ENCODE measurements around the gene DDX52.
"Not testable (repeated sequence)": the region's sequence is repeated elsewhere in the genome, so short reads cannot be mapped to it uniquely, and the experiment has no call there.

The DDX52 gene

DNA sequence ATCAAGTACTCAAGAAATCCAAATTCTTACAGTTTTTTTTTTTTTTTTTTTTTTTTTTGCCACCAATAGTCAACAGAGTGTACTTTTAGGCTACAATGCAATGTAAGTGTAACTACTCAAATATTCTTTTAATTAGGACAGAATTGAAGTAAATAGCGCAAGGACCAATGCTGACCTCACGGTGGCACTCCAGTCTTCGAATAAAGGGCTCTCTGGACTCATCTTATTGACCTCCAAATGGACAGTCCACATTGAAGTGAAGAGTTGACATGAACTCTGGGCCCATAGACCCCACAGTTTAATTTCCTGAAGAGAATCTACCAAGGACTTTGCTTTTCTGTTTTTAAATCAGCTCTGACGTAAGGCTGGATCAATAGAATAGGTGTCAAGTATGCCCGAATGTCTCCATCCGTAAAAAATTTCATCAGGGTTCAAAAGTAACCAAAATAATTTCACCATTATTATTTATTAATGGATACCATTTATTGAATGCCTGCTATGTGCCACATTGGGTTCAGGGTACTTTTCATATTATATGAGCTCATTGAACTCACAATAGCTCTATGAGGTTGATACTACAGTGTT is 7.3 kb upstream of the DDX52 start:
- no peak for DNase-seq

DNA sequence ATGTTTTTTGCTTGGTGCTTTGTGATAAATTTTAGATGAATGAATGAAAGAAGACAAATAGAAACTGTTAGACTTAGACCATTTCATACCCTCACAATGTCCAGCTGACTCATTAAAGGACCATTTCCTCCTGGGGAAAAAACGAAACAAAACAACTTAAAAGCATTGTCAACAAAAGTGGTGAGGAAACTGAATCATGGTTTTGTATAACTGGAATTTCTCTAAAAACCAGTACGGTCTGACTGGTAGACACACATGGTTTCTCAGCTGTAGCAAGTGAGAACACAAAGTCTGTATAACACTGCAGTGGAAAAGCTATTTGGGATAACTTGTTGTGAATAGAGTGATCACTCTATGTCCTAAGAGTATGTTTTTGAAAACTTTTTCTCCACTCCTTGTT is 5.3 kb upstream of the DDX52 start:
- no peak for DNase-seq

DNA sequence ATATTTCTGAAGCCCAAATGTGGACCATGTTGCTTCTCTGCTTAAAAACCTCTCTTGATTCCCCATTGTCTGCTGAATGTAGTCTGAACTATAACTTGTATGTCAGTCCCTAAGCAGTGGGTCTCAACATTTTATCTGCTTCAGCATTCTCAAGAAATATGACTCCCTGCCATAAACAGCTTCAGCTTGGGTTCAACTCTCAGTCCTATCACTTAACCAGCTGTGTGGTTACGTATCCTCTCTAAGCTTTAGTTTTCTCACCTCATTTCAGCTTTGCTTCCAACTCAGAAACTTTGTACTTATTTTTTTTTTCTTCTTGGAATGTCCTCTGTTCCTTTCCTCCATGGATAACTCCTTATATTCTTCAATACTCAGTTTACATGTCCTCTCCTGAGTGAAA is 4.6 kb upstream of the DDX52 start:
- DNase-seq, result no peak

- DNase-seq, result no peak
Measured at GRCh38 chr17:37643869-37644268, 623 bp upstream of the DDX52 start.

- DNase-seq, result no peak
Measured at GRCh38 chr17:37642681-37643080, 565 bp downstream of the DDX52 start.

GRCh38 chr17:37640015-37640414 is 3.2 kb downstream of the DDX52 start:
- DNase-seq, result no peak

- no peak for DNase-seq
Measured at GRCh38 chr17:37637956-37638355, 5.3 kb downstream of the DDX52 start.

DNA sequence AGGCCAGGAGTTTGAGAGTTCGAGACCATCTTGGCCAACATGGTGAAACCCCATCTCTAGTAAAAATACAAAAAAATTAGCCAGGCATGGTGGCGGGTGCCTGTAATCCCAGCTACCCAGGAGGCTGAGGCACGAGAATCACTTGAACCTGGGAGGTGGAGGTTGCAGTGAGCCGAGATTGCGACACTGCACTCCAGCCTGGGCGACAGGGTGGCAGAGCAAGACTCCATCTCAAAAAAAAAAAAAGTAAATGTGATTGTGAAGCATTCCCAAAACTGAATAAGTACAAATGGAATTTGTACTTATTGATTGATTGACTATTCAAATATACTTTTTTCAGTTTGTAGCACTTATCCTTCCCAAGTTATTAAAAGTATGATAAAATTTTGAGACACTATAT is 26.8 kb downstream of the DDX52 start:
- DNase-seq, result not testable (repeated sequence)

DNA sequence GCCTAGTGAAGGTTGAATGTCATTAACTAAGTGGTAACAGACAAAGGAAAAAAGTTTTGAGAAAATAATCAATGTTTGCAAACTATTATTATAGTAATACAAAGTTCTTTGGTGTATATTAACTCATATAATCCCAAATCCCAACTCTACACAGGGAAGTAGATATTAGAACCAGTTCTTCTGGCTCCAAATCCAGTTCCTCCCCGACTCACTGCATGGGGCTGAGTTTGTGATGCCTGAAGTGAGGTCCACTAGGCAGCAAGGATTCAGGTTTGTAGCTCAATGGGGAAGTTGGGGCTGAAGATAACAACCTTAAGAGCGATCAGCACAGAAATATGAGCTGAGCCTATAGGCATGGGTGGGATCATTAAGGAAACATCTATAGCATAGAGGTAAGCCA is 28.4 kb downstream of the DDX52 start:
- no peak for DNase-seq

DNA sequence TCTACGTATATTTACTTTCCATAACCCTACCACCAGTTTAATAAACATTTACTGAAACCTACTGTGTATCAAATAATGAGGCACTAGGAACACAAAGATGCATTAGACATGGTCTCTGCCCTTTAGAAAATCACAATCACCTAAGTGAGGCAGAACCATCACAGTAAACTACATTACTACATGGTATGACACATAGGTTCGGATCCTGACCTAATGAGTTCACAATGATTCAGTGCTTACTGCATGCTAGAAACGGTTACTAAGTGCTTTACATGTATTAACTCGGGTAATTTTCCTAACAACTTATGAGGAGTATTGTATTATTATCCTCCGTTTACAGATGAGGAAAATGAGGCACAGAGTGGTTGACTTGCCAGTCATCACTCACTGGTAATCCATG is 28.9 kb downstream of the DDX52 start:
- no peak for DNase-seq

DNA sequence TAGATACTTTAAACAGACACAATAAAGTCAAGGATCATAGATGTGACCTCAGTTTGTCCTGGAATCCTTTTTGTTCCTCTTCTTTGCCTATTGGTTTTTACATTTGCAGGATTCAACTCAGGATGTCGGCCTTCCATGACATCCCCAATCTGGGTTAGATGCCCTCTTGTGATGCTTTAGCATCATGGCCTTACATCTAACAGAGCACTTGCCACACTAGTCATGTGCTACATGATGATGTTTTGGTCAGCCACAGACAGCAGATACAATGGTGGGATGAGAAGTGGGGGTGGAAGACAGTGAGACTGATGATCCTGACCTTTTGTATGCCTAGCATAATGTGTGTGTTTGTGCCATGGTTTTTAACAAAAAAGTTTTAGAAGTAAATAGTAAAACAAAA is 32.3 kb downstream of the DDX52 start:
- DNase-seq, result no peak

DNA sequence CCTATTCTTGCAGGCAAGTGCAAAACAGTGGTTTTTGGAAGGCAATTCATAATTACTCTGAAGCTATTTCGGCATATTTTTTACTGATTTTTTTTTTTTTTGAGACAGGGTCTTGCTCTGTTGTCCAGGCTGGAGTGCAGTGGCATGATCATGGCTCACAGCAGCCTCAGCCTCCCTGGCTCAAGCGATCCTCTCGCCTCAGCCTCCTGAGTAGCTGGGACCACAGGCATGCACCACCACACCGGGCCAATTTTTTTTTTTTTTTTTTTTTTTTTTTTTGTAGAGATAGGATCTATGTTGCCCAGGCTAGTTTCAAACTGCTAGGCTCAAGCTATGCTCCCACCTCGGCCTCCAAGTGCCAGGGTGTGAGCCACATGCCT is 33.2 kb downstream of the DDX52 start:
- DNase-seq, result not testable (repeated sequence)

DNA sequence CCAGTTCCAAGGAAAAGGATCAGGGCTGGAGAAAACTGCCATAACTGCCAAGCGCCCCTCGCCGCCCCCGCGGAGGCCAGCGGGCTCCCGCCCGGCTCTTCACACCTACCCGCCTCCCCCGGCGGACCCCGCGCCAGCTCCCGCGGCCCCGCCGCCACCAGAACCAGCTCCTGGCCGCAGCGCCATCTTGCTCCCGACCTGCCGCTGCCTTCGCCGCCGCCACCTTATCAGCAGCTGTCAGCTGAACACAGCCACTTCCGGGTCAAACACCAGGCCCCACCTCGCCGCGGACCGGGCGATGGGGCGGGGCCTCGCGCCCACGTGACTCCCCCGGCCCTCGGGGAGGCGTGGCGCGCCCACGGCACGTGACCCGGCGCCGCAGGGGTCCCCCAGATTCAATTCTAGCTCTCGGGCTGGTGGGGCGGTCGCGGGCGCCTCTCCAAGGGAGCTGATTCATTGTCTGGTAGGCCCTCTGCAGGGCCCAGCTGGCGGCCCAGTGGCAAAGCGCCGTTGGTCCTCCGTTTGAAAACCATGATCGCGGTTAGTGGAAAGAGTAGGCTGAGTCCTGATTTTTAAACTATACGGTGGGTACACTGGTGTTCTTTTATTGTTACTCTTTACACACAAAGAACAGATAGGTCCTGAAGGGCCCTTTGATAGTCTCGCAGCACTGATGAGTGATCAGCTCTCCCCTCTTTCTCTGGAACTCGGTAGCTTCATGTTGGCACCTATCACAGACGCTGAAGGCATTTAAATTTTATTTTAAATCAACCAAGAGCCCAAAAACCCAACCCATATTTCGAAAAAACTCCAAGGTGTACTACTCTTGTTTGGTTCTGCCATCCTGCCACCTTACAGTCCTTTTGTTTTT is 33.8 kb downstream of the DDX52 start, which contains the start of gene SYNRG:
SYNRG (minus strand) TSS at position 249 of the 871 bp plus-strand sequence; CDS start at position 186, 63 bp downstream.
- peak; percentile 91 for DNase-seq

DNA sequence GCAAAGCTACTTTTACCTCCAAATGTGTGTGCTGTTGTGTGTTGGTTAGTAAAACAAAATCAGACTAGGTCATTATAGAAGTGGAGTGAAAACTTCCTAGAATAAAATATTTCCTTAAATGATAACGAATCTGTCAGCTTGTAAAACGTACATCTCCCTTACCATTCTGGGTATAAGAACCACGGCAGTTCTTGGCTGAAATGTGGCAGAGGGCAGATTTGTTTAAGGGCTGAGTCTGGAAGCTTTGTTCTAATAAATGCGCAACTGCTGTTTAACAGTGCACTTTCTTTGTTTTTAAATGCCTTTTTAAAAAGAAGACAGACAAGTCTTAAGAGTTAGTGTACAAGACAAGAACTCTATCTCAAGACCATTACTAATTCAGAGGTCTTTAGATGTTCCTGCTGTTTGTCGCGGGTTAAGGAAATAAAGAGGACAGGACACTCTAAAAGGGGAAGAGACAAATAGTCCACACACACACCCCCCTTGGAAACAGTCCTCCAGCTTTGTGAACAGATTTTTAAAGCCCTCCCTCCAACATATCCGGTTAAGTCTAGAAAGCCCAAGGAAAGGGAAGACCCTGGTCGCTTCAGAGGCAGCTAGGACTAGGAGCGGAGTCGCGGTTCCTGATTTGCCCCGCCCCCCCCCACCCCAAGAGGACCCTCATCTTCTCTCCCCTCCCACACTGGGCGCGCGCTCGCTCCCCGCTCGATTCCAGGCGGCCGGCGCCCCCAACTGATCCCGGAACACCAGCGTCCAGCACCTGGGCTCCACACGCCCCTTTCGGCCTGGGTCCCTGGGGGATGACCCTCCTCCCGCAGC is 34.7 kb downstream of the DDX52 start:
- DNase-seq, result no peak

- DNase-seq, result no peak
Measured at GRCh38 chr17:37607637-37608331, 35.5 kb downstream of the DDX52 start.

GRCh38 chr17:37605813-37606505 is 37.3 kb downstream of the DDX52 start:
- DNase-seq, result peak; percentile 9

- DNase-seq, result no peak
Measured at GRCh38 chr17:37605081-37605480, 38.2 kb downstream of the DDX52 start.

DNA sequence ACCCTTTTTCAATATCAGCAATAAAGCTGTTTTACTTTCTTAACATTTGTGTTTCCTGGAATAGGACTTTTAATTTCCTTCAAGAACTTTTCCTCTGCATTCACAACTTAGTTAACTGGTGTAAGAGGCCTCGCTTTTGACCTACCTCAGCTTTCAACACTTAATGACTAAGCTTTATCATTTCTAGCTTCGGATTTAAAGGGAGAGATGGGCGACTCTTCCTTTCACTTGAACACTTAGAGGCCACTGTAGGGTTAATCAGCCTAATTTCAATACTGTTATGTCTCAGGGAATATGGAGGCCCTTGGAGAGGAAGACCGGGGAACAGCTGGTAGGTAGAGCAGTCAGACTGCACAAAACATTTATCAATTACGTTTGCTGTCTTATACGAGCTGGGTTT is 38.7 kb downstream of the DDX52 start:
- no peak for DNase-seq

GRCh38 chr17:37598145-37598544 is 45.1 kb downstream of the DDX52 start:
- DNase-seq, result no peak

DNA sequence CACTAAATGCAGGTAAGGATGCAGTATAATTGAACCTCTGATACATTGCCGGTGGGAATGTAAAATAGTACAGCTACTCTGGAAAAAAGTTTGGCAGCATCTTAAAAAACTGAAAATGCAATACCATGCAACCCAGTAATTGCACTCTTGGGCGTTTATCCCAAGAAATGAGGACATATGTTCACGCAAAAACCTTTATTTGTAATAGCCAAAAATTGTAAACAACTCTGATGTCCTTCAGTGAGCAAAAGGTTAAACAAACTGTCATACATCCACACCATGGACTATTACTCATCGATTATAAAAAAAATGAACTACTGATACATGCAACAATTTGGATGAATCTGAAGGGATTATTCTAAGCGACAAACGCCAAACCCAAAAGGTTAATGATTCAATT is 51.0 kb downstream of the DDX52 start:
- no peak for DNase-seq

DNA sequence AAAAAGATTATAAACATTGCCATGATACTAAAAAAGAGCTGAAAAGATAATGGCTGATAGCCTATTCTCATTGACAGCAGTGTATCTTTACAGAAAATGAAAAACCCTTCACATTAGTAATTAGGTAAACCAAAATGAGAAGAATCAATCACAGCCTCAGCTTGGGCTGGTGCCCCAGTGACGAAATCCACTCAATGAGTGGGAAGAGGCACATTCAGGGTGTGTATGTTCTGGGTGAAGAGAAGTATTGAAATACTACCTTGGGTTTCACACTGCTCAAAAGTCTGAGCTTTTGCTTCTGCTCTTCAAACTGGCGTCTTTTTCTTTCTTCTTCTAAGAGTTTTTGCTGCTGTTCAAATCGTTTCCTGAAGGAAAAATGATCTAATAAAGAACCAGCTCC is 58.2 kb downstream of the DDX52 start:
- DNase-seq, result no peak

- no peak for DNase-seq
Measured at GRCh38 chr17:37576281-37576680, 67.0 kb downstream of the DDX52 start.

All from T-helper 9 cell (primary cell).